Inflammatory macrophage treated with lipopolysaccharide for 4 hours (primary cell): ENCODE results near the gene RGS6.

Experiments
- DNase-seq: peaks from one replicate; pipeline ENCODE4 v3.0.0-alpha.2; 2020

RGS6 gene

GRCh38 chr14:71947947-71948500, 15.8 kb downstream of the RGS6 start:
- no peak for DNase-seq

DNA sequence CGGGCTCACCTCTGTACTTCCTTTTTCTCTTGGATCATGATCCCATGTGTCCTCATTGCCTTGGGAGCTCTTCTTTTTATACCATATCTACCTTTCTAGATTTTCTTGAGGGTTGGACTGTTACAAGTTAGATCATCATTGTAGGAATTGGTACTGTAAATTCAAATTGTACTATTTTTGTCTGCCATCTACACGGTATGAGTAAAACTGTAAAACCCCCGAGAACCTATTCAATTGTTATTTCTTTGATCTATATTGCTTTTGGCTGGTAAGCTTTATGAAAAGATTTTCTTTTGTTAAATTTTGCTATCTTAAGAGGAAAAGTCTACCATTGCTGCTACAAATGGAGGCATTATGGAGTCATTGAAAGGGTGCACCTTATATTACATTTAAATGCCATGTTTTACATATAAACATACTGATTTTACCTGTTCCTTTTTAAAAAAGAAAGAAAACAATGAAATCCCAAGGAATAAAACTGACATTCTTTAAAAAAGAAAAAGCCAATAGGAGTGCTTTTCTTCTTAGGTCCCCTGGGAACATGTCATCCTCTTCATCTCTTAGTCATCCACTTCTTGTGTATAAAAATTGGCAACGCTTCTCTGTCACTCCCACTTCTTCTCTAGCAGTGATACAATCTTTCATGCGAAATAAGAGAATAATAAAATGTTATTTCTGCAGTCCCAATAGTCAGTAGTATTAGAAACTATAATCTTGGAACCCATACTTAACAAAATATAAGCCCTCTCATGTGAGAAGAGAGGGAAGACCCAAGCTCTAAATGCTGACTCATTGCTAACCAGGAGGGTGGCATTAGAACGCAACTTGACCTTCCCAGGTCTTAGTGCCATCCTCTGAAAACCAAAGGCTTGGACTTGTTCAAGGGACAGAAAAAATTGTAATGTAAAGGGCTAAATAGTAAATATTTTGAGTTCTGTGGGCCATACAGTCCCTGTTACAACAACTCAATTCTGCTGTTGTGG, 20.4 kb downstream of the RGS6 start:
- no peak for DNase-seq

DNA sequence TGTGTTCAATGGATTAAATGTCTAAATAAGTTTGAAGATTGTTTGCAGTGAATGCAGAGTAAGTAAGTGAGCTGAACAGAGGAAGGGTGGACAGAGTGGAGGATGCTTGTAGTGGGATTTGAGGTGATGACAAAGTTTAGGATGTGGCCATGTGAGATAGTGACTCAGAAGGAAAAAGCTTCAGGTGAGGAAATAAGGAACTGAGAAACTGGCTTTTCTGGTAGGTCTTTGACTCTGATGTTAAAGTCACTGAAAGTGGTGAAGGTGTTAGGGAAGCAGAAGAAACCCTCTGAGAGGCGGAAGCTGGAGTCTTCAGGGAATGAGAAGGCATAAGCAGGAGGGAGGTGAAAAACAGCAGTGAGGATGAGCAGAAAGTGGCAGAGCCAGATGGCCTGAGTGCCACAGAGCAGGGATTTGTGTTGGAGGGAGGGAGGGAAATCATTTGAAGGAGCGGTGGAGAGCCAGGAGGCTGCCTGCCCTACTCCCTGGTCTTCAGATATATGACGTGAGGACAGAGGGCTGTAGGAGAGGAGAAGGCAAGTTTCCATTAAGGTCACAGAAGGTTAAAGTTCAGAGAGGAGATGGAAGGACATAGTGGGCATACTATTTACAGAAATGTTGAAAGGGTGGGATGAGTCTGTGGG, 24.8 kb downstream of the RGS6 start:
- no peak for DNase-seq

- DNase-seq = no peak
Measured at GRCh38 chr14:71959055-71959454, 26.8 kb downstream of the RGS6 start.

DNA sequence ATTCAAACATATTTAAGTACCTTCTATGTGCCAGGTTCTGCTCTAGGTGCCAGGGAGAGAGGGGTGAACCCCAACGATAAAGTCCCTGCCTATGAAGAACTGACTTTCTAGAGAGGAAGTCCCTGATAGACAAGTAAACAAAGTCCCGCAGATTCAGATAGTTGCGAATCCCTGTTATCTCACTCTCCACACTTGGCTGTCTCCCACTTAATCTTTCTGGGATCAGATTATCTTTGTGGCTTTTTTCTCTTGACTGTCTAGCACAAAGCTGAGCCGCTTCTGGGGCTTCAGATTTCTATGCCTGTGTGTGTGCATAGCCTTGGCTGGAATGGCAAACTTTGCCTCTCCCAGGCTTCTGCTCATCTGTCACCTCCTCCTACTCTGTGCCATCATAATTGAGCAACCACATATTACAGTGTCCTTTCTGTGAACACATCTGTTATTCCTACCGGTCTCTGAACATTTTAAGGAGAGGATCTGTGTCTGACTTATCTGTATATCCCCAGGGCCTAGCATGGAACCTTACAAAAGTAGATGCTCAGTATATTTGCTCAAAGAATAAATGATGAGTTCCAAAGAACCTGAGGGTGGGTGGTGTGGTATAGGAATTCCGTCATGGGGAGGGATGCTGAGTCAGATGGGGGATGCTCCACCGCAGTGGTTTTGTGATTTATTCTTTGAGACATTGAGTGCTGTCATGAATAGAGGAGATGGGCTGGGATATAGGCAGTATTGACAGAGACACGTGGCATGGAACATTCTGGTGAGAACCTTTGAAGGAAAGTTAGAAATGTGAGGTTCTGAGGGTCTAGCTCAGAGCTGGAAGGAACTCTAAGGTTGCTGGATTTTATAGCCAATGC, 28.5 kb downstream of the RGS6 start:
- DNase-seq = no peak

- no peak for DNase-seq
Measured at GRCh38 chr14:71961972-71962371, 29.7 kb downstream of the RGS6 start.

GRCh38 chr14:71964716-71965115, 32.5 kb downstream of the RGS6 start:
- no peak for DNase-seq

- no peak for DNase-seq
Measured at GRCh38 chr14:71966528-71966927, 34.3 kb downstream of the RGS6 start.

DNA sequence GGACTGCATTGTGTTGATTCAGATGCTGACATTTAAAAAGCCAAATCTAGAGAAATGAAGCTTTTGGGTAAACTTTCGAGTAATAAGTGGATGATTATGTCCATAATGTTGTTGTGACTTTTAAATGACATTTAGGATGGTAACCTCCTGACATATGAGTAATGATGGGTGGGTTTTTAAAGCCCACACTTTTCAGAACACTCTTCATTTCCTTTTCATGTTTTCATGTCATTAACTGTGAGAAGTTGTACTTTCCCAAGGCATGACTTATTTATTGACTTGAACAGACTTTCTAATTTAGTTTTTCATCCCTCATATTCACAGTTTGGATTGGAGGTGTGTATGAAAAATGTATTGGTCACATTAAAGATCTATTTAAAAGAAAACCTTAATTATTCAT, 35.5 kb downstream of the RGS6 start:
- DNase-seq = peak; percentile 25

- DNase-seq = no peak
Measured at GRCh38 chr14:71970272-71970671, 38.0 kb downstream of the RGS6 start.

DNA sequence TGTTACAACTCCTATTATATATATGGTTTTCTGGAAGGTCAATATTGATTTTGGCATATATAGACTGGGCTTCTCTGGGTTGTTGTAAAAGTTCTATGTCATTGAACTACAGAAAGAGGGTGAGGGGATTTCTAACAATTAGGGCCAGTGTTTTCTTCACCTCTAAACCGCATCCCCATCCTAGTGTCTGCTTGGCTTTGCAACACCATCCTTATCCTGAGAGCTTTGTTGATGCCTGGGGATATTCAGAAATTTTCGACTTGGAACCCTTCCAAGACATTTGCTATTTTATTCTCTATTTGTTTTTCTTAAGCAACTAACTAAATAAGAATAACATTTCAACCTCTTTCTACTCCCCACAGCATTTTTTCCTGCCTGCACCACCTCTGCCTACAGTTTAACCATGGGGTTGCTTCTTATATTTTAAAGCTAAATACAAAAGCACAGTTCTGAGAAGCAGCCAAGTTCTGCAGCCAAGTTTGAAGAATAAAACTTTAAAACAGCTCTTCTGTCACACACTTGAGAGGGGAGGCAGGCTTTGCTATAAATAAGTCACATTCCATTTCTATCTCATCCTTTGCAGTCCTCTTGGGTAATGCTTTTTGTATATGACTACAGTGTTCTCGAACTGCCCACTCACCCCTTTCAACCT, 53.4 kb downstream of the RGS6 start:
- no peak for DNase-seq

- no peak for DNase-seq
Measured at GRCh38 chr14:71988476-71988875, 56.2 kb downstream of the RGS6 start.

- no peak for DNase-seq
Measured at GRCh38 chr14:71988939-71989338, 56.7 kb downstream of the RGS6 start.

DNA sequence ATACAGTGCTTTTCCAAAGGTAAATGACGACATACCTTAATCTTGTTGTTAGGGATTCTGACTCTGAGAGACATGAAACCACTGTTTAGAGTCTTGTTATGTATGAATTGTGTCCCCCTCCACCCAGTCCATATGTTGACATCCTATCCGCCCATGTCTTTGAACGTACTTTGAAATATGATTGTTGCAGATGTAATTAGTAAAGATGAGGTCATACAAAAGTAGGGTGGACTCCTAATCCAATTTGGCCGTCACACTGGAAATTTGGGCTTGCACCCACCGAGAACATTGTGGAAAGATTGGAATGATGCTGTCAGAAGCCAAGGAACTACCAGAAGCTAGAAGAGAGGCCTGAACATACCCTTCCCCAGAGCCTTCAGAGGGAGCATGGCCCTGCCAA, 62.2 kb downstream of the RGS6 start:
- DNase-seq = no peak

DNA sequence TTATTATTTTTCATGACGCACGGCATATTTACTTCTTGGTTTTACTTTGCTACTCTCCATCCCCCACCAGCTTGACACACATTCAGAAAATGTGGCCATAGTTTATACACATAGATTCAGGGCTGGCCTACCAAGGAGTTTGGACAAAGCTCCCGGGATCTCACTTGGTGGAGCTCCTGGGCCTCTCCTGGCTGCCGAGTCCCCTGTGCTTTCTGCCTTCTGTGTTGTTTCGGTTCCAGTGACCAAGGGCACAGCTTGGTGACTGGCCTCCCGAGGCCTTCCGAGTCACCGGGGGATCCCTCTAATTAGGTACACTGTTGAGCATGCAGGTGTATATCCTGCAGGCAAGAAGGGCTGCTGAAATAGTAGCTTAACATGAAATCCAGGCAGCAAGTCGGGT, 63.5 kb downstream of the RGS6 start:
- no peak for DNase-seq

- peak; percentile 6 for DNase-seq
Measured at GRCh38 chr14:71996610-71997009, 64.4 kb downstream of the RGS6 start.

GRCh38 chr14:72000907-72001306, 68.7 kb downstream of the RGS6 start:
- no peak for DNase-seq

GRCh38 chr14:72002731-72003130, 70.5 kb downstream of the RGS6 start:
- DNase-seq = no peak

DNA sequence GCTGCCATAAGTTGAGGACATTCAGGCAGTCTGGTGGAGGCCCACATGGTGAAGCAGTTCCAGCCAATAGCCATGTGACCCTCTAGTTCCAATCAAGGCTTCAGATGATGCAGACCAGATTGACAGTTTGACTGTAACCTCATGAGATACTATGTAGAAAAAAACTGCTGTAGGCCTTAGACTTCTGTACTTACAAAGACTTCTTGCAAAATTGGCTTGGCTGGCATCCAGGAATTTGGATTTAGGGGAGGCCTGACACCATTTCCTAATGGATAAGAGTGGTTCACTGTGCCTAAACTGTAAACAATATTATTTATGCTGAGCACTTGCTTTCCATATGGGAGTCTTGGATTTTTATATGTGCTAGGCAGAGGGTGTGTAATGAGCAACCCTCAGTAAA, 76.4 kb downstream of the RGS6 start:
- DNase-seq = no peak

GRCh38 chr14:72010474-72010873, 78.2 kb downstream of the RGS6 start:
- DNase-seq = no peak

DNA sequence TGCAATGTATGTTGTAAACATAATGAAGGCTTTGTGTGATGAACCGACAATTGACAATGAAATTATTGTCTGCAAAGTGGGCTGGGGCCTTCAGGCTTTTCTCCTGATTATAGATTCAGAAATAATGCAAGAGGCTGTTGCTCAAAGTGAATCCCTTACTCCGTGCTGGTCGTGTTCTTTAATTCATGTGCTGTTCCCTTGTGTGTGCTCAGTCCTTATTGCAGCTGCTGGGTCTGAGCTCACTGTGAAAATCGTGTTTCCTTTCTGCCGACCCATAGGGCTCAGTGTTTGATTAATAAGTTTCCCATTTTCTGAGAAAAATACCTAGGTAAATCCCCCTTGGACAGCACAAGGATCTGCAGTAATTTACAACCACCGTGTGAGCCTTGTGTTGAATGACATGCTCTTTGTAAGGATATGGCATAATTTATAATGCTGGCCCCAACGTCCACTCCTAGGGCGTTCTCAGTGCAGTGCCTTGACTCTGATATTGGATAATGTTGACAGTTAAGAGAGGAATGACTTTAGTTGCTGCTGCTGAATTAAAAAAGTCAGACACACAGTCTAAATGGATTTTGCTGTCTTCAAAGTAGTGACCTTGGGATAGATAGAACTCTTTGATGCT, 81.6 kb downstream of the RGS6 start:
- no peak for DNase-seq

DNA sequence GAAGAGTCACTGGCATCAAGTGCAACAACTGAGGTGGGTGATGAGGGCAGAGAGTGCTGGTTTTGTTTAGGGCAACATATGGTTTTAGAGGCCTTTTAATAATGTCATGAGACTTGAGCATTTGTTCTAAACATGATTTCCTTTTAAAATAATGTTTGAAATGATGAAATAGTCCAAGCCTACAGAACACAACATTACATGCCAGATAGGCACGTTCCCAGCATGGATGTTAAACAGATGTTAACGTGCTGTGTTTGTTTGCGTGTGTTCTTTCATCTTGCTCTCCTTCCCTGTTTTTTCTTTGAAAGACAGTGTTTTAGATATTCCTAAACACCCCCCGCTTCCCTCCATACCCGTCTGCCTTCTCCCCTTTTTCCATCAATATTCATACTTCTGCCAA, 82.3 kb downstream of the RGS6 start:
- no peak for DNase-seq
